GM12878 (cell line): ENCODE data around the gene ZNF396. TPM values are rescaled to one million over a fixed set of nuclear protein-coding genes. Genes with fewer than 3 reads are reported as not detected.

Experiments used
- ATAC-seq: fragments of 200-7000 bp; cut with Tn5 transposase; 3 replicates; pipeline ENCODE4 v1.9.1; 2020; ENCODE audit warnings: mild to moderate bottlenecking, moderate library complexity
- BruUV-seq: library from RNA; stranded (reverse); fragments of 400-500 nt; replicated peaks from 2 replicates; lab custom pipeline; 2021; lab: Mats Ljungman, UMichigan
- CTCF ChIA-PET: fragments of 300-600 bp; sonication (Branson Sonifier 250); formaldehyde crosslinking; extraction: SDS; loops from one replicate; lab custom pipeline; 2021; ENCODE audit warnings: inconsistent platforms; lab: Yijun Ruan, JAX
- POLR2A ChIA-PET: fragments of 350-600 bp; formaldehyde crosslinking; extraction: SDS; loops from one replicate; lab custom pipeline; 2021; ENCODE audit warnings: inconsistent platforms; lab: Charles Lee
- RAD21 ChIA-PET: fragments of 300-600 bp; sonication (Branson Sonifier 250); formaldehyde crosslinking; loops from one replicate; lab custom pipeline; 2023; ENCODE audit warnings: antibody characterized with exemption; ENCODE audit not compliant: unreplicated experiment; lab: Charles Lee
- SMC1A ChIA-PET: fragments of 300-600 bp; sonication (Branson Sonifier 250); formaldehyde crosslinking; loops from one replicate; lab custom pipeline; 2023; ENCODE audit not compliant: unreplicated experiment, uncharacterized antibody; lab: Charles Lee
- DNase-seq: peaks from one replicate; pipeline ENCODE4 v3.0.0-alpha.2; 2011; ENCODE audit warnings: low read depth, low spot score
- FAIRE-seq: peaks from 3 replicates; lab custom pipeline; 2011; peaks lifted over from hg19 to GRCh38; lab: Jason Lieb, UNC
- H2AFZ ChIP-seq: 2 replicates; pipeline ENCODE4 v1.6.0; 2011; ENCODE audit warnings: low read depth, low read length, control low read depth; ENCODE audit not compliant: control insufficient read depth
- H3K27ac ChIP-seq: 2 replicates; pipeline ENCODE4 v1.5.1; 2011; ENCODE audit warnings: control low read depth; ENCODE audit not compliant: control insufficient read depth, insufficient read depth
- H3K27me3 ChIP-seq, 2 experiments: replicated peaks in 1 of 2; 2 replicates each; pipeline versions ENCODE4 v1.6.0 to v1.6.1; 2011; ENCODE audit warnings: low read length in 1 of 2; ENCODE audit not compliant: control insufficient read depth in 2 of 2, insufficient read depth in 2 of 2
- H3K36me3 ChIP-seq, 2 experiments: 2 replicates each; pipeline ENCODE4 v1.5.1; 2011; ENCODE audit warnings: low read length in 1 of 2; ENCODE audit not compliant: control insufficient read depth in 2 of 2, insufficient read depth in 2 of 2
- H3K4me1 ChIP-seq: 2 replicates; pipeline ENCODE4 v1.6.1; 2011; ENCODE audit warnings: mild to moderate bottlenecking, low read length, moderate library complexity, mixed read lengths; ENCODE audit not compliant: control insufficient read depth, insufficient read depth
- H3K4me2 ChIP-seq: 2 replicates; pipeline ENCODE4 v1.6.0; 2011; ENCODE audit warnings: control low read depth; ENCODE audit not compliant: control insufficient read depth, insufficient read depth
- H3K4me3 ChIP-seq: fragments of 200-600 bp; sonication (generic); 2 replicates; pipeline ENCODE4 v1.5.1; 2016
- H3K79me2 ChIP-seq: 2 replicates; pipeline ENCODE4 v1.6.0; 2011; ENCODE audit warnings: low read length; ENCODE audit not compliant: control insufficient read depth, insufficient read depth
- H3K9ac ChIP-seq: 2 replicates; pipeline ENCODE4 v1.8.0; 2011; ENCODE audit warnings: low read length, control low read depth, mixed read lengths; ENCODE audit not compliant: control insufficient read depth, insufficient read depth
- H3K9me3 ChIP-seq: replicated peaks from 3 replicates; pipeline ENCODE4 v1.5.1; 2011; ENCODE audit warnings: mild to moderate bottlenecking, low read length; ENCODE audit not compliant: control insufficient read depth, insufficient read depth
- H4K20me1 ChIP-seq: 2 replicates; pipeline ENCODE4 v1.6.0; 2011; ENCODE audit not compliant: control insufficient read depth, insufficient read depth
- ATF3 ChIP-seq: IDR thresholded peaks from 2 replicates; pipeline ENCODE4 v1.6.1; 2011; ENCODE audit warnings: low read depth, mild to moderate bottlenecking, low read length, moderate library complexity, borderline replicate concordance; ENCODE audit errors: extremely low read depth
- BCLAF1 ChIP-seq: fragments of 450-650 bp; IDR thresholded peaks from 2 replicates; pipeline ENCODE4 v1.6.1; 2017; ENCODE audit warnings: antibody characterized with exemption, mild to moderate bottlenecking, moderate library complexity
- CUX1 ChIP-seq: IDR thresholded peaks from 2 replicates; pipeline ENCODE4 v1.6.1; 2012; ENCODE audit warnings: improper control_type of control experiment, low read depth, low read length; ENCODE audit not compliant: insufficient replicate concordance
- FOS ChIP-seq: IDR thresholded peaks from 3 replicates; pipeline ENCODE4 v1.6.1; 2011; ENCODE audit warnings: borderline replicate concordance; ENCODE audit not compliant: insufficient read length; ENCODE audit errors: extremely low read depth
- FOXM1 ChIP-seq: IDR thresholded peaks from 2 replicates; pipeline ENCODE4 v1.6.1; 2012; ENCODE audit warnings: low read depth, mild to moderate bottlenecking, inconsistent platforms, low read length, moderate library complexity
- MYC ChIP-seq: IDR thresholded peaks from 2 replicates; pipeline ENCODE4 v1.6.1; 2011; ENCODE audit warnings: mild to moderate bottlenecking, low read length, moderate library complexity, inconsistent platforms; ENCODE audit not compliant: insufficient read depth, insufficient replicate concordance, insufficient read length, severe bottlenecking
- NRF1 ChIP-seq: conservative IDR thresholded peaks from 2 replicates; pipeline ENCODE4 v1.6.1; 2011; ENCODE audit warnings: mild to moderate bottlenecking, low read depth, low read length, improper control_type of control experiment
- RELB ChIP-seq: fragments of 450-650 bp; IDR thresholded peaks from 2 replicates; pipeline ENCODE4 v1.6.1; 2017; ENCODE audit warnings: low read depth, mild to moderate bottlenecking, moderate library complexity
- TBL1XR1 ChIP-seq: IDR thresholded peaks from 2 replicates; pipeline ENCODE4 v1.6.1; 2012; ENCODE audit warnings: low read depth, low read length, improper control_type of control experiment
- WGBS: methylation state at CpG from one replicate; pipeline ENCODE4 v1.1.6; 2016; ENCODE audit warnings: low lambda C conversion rate; ENCODE audit not compliant: insufficient replicate concordance, insufficient coverage; ENCODE audit errors: missing lambda C conversion rate; 5-methylcytosine and 5-hydroxymethylcytosine counted together
- in situ Hi-C: fragments of 300-500 bp; cut with MboI; formaldehyde crosslinking; loops from 9 replicates; pipeline ENCODE4 v1.14.3; 2018; ENCODE audit warnings: mixed read lengths
- intact Hi-C: fragments of 100-400 bp; cut with micrococcal nuclease; formaldehyde crosslinking; loops from one replicate; pipeline ENCODE4 v1.14.2; 2022; ENCODE audit not compliant: unreplicated experiment
- polyA plus RNA-seq, 11 experiments: library from polyadenylated mRNA; depleted of rRNA in 4 of 11; unstranded in 6 of 11; stranded (reverse) in 5 of 11; fragments of >200 nt; fragmentation: Nextera tagmentation in 4 of 11; fragmentation: Illumina TruSeq in 1 of 11; extraction: Ambion mirVana in 4 of 11; extraction: Trizol in 1 of 11; gene quantifications; 1 replicate in 1 of 11; 2 replicates in 10 of 11; pipeline versions ENCODE4 v1.2.1 to v1.2.3, GENCODE V29; 2011 to 2016; ENCODE audit warnings: inconsistent platforms in 2 of 11, missing spikeins in 2 of 11, low read depth in 1 of 11
- total RNA-seq, 4 experiments: library from RNA; depleted of rRNA in 3 of 4; stranded (reverse); fragments of >200 nt in 3 of 4; fragmentation: Illumina TruSeq in 1 of 4; extraction: Trizol in 1 of 4; gene quantifications; 2 replicates each; pipeline versions ENCODE4 v1.2.1 to v1.2.3, GENCODE V29; 2013 to 2021

ZNF396 gene
- total and polyA plus RNA-seq, 10 of the 15 experiments (the other 5 are each of a cell fraction or from before 2014, with no cell fraction given), result 0.14 to 0.79 (median 0.47) TPM

- peak; percentile 44; the same call in 1 of the 2 replicates for TF ChIP-seq RELB
Measured at GRCh38 chr18:35415511-35416073, 38.5 kb upstream of the ZNF396 start (continued).

- 4% methylated on average over 2 of the region's 2 CpGs for WGBS
- BruUV-seq, result no TSS peak
- H3K9me3 ChIP-seq, result no peaks in the 10 kb centered on the region; the same call in 2 of the 3 replicates
- POLR2A ChIA-PET, result interaction anchor here (0.6 to 2.3 kb wide), 7 partner anchors 10 to 426 kb away, joined by 3 to 8 read pairs (median 4); no protein-coding TSS in a partner anchor
- H3K4me2 ChIP-seq, result no peak overlapping the region
- TF ChIP-seq ATF3, result no peak
- no peak for TF ChIP-seq FOXM1
- TF ChIP-seq TBL1XR1, result no peak
- TF ChIP-seq MYC, result no peak
- TF ChIP-seq FOS, result no peak
- TF ChIP-seq BCLAF1, result no peak
- no peak for TF ChIP-seq CUX1
- no peak for TF ChIP-seq NRF1
- in situ Hi-C loops (loop anchor here (5.0 kb wide), 1 partner anchor 164 kb away; no protein-coding TSS in a partner anchor), intact Hi-C loops (no loop called here)
- no peaks in the 10 kb centered on the region for H3K27me3 ChIP-seq
- no peak for DNase-seq
- H3K9ac ChIP-seq, result no peak overlapping the region
- CTCF ChIA-PET, result interaction anchor here (0.7 to 3.0 kb wide), 9 partner anchors 27 to 683 kb away, joined by 3 to 11 read pairs (median 4); no protein-coding TSS in a partner anchor
- H3K36me3 ChIP-seq, result no peaks in the 10 kb centered on the region
- RAD21 ChIA-PET, result interaction anchor here (0.9 to 2.7 kb wide), 7 partner anchors 27 to 99 kb away, joined by 3 to 13 read pairs (median 5); no protein-coding TSS in a partner anchor
- H3K27ac ChIP-seq, result no peak overlapping the region
- SMC1A ChIA-PET, result interaction anchor here (0.7 to 3.0 kb wide), 18 partner anchors 8 to 211 kb away, joined by 3 to 20 read pairs (median 4); partner anchors contain the start of gene INO80C
- H3K4me3 ChIP-seq, result no peak overlapping the region
- H4K20me1 ChIP-seq, result no peaks in the 10 kb centered on the region
- H3K4me1 ChIP-seq, result peaks cover 37% of the 10 kb centered on the region
- FAIRE-seq, result no peak
- no peak for ATAC-seq
- H3K79me2 ChIP-seq, result no peaks in the 10 kb centered on the region
- H2AFZ ChIP-seq, result no peak overlapping the region
Measured at GRCh38 chr18:35413163-35413511, 36.0 kb upstream of the ZNF396 start.
